Measurements from ENCODE around the gene UGT1A6.

Gene UGT1A6

GRCh38 chr2:233818639-233819621 lies 126.2 kb downstream of the UGT1A6 start:
- Histone ChIP-seq H3K27ac (replicated peaks) (no peak overlapping the region), H3K4me3 (replicated peaks; ENCODE audit: insufficient read depth, low read length) (no peak overlapping the region), H3K27me3 (ENCODE audit: insufficient read depth, poor library complexity, severe bottlenecking) (no peaks in the 10 kb centered on the region)
- DNase-seq (ENCODE audit: low read depth in 1 of 2, low spot score in 1 of 2), result no peak
- no peak for TF ChIP-seq POLR2AphosphoS5 (IDR thresholded peaks at IDR 0.05; ENCODE audit: low read depth)
- TF ChIP-seq SPI1 (IDR thresholded peaks at IDR 0.05; ENCODE audit: borderline replicate concordance, low read depth), result no peak
- TF ChIP-seq, protein P1, sequence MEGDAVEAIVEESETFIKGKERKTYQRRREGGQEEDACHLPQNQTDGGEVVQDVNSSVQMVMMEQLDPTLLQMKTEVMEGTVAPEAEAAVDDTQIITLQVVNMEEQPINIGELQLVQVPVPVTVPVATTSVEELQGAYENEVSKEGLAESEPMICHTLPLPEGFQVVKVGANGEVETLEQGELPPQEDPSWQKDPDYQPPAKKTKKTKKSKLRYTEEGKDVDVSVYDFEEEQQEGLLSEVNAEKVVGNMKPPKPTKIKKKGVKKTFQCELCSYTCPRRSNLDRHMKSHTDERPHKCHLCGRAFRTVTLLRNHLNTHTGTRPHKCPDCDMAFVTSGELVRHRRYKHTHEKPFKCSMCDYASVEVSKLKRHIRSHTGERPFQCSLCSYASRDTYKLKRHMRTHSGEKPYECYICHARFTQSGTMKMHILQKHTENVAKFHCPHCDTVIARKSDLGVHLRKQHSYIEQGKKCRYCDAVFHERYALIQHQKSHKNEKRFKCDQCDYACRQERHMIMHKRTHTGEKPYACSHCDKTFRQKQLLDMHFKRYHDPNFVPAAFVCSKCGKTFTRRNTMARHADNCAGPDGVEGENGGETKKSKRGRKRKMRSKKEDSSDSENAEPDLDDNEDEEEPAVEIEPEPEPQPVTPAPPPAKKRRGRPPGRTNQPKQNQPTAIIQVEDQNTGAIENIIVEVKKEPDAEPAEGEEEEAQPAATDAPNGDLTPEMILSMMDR (IDR thresholded peaks at IDR 0.05; ENCODE audit: insufficient read depth, low read length), result no peak
- no peak for TF ChIP-seq REST (IDR thresholded peaks at IDR 0.05; ENCODE audit: insufficient replicate concordance, low read depth)
- no peak for TF ChIP-seq GABPA (IDR thresholded peaks at IDR 0.05; ENCODE audit: low read depth)

DNA sequence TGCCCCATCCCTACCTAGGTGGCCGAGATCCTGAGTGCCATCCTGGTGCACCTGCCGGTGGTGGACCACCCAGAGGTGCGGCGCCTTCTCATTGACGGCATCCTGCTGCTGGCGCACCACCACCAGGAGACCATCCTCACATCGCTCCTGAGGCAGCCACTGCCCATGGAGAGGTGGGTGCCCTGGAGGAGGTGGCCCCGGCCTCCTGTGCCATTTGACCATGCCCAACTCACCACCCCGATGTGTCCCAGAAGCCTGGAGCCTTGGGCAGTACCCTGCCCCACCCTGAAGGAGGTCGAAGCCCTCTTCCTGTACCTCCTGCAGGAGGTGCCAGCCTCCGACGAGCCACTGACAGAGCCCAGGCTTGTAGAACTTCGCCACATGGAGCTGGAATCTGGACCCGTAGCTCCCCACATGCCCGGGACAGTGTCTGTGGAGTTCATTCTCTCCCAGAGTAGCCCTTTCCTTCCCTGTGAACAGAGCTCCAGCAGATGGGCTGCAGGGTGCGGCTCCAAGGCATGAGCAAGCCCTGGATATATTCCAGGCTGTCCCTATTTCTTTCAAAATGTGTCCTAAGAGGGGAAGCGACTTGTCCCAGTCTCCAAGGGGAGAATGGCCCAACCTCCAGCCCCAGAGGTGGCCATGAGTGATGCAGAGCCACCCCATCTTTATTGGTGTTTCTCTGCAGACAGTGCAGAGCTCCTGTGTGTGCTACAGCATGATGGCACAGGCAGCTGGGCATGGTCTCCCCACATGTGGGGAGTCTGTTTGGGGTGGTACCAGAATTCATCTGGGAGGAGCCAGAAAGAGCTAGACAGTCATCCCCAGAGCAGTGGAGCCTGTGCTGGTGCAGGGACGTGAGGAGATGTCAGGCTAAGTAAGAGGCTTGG lies 127.4 kb downstream of the UGT1A6 start:
- H3K4me3 ChIP-seq (replicated peaks; ENCODE audit: insufficient read depth, low read length), result no peak overlapping the region
- H3K27ac ChIP-seq (replicated peaks), result no peak overlapping the region

More for the DNA sequence above, 127.4 kb downstream of the UGT1A6 start:
- TF ChIP-seq, protein P1 (IDR thresholded peaks at IDR 0.05; ENCODE audit: insufficient read depth, low read length), result no peak
- no peak for TF ChIP-seq POLR2AphosphoS5 (IDR thresholded peaks at IDR 0.05; ENCODE audit: low read depth)
- TF ChIP-seq SPI1 (IDR thresholded peaks at IDR 0.05; ENCODE audit: borderline replicate concordance, low read depth), result no peak
- no peak for TF ChIP-seq REST (IDR thresholded peaks at IDR 0.05; ENCODE audit: insufficient replicate concordance, low read depth)
- no peak for TF ChIP-seq GABPA (IDR thresholded peaks at IDR 0.05; ENCODE audit: low read depth)
- H3K27me3 ChIP-seq (ENCODE audit: insufficient read depth, poor library complexity, severe bottlenecking), result no peaks in the 10 kb centered on the region
- no peak for DNase-seq (ENCODE audit: low read depth in 1 of 2, low spot score in 1 of 2)
